Smooth muscle cell (in vitro differentiated cells): ENCODE data around the gene GSDME. TPM values are rescaled to one million over a fixed set of nuclear protein-coding genes. Genes with fewer than 3 reads are reported as not detected.

Source experiments
- DNase-seq: peaks from one replicate; lab custom pipeline; 2025; ENCODE audit not compliant: unreplicated experiment; lab: John Stamatoyannopoulos, UW
- H2AFZ ChIP-seq: fragments of 200-600 bp; sonication (generic); 2 replicates; pipeline ENCODE4 v1.6.0; 2016; ENCODE audit warnings: antibody characterized with exemption, low read depth, mild to moderate bottlenecking
- H3F3A ChIP-seq: fragments of 200-600 bp; sonication (generic); 2 replicates; pipeline ENCODE4 v1.6.0; 2017; ENCODE audit warnings: antibody characterized with exemption, low read depth
- H3K27ac ChIP-seq: fragments of 200-600 bp; sonication (generic); 2 replicates; pipeline ENCODE4 v1.5.1; 2016; ENCODE audit warnings: low read depth, mild to moderate bottlenecking
- H3K27me3 ChIP-seq: fragments of 200-600 bp; sonication (generic); 2 replicates; pipeline ENCODE4 v1.6.1; 2016; ENCODE audit warnings: low read depth, mild to moderate bottlenecking
- H3K36me3 ChIP-seq: fragments of 200-600 bp; sonication (generic); 2 replicates; pipeline ENCODE4 v1.5.1; 2016; ENCODE audit warnings: low read depth
- H3K4me1 ChIP-seq: fragments of 200-600 bp; sonication (generic); 2 replicates; pipeline ENCODE4 v1.5.1; 2016; ENCODE audit warnings: low read depth
- H3K4me2 ChIP-seq: fragments of 200-600 bp; sonication (generic); 2 replicates; pipeline ENCODE4 v1.6.0; 2016; ENCODE audit warnings: mild to moderate bottlenecking
- H3K4me3 ChIP-seq: fragments of 200-600 bp; sonication (generic); 2 replicates; pipeline ENCODE4 v1.5.1; 2016; ENCODE audit warnings: mild to moderate bottlenecking
- H3K79me2 ChIP-seq: fragments of 200-600 bp; sonication (generic); 2 replicates; pipeline ENCODE4 v1.6.0; 2016; ENCODE audit warnings: low read depth, mild to moderate bottlenecking
- H3K9ac ChIP-seq: fragments of 200-600 bp; sonication (generic); 2 replicates; pipeline ENCODE4 v1.6.0; 2016; ENCODE audit warnings: low read depth
- H3K9me3 ChIP-seq: fragments of 200-600 bp; sonication (generic); replicated peaks from 2 replicates; pipeline ENCODE4 v1.5.1; 2016; ENCODE audit warnings: low read depth
- H4K20me1 ChIP-seq: fragments of 200-600 bp; sonication (generic); 2 replicates; pipeline ENCODE4 v1.6.0; 2016; ENCODE audit warnings: low read depth
- WGBS: methylation state at CpG from one replicate; pipeline ENCODE4 v1.1.7; 2016; ENCODE audit warnings: low lambda C conversion rate; 5-methylcytosine and 5-hydroxymethylcytosine counted together
- polyA plus RNA-seq: library from polyadenylated mRNA; unstranded; fragments of >200 nt; fragmentation: Nextera tagmentation; extraction: Ambion mirVana; gene quantifications from 2 replicates; pipeline ENCODE4 v1.2.1, GENCODE V29; 2016
- total RNA-seq: library from RNA; depleted of rRNA; stranded (reverse); fragments of >200 nt; gene quantifications from 2 replicates; pipeline ENCODE4 v1.2.3, GENCODE V29; 2014
- TF ChIP-seq, protein P1 (sequence below): fragments of 200-600 bp; sonication (generic); IDR thresholded peaks from 2 replicates; pipeline ENCODE4 v1.5.1; 2017; ENCODE audit warnings: borderline replicate concordance, mild to moderate bottlenecking, antibody characterized with exemption; ENCODE audit not compliant: insufficient read depth, poor library complexity, severe bottlenecking

GSDME gene
- total and polyA plus RNA-seq, 2 experiments from 2014 or later = 14.8 to 19.6 TPM

DNA sequence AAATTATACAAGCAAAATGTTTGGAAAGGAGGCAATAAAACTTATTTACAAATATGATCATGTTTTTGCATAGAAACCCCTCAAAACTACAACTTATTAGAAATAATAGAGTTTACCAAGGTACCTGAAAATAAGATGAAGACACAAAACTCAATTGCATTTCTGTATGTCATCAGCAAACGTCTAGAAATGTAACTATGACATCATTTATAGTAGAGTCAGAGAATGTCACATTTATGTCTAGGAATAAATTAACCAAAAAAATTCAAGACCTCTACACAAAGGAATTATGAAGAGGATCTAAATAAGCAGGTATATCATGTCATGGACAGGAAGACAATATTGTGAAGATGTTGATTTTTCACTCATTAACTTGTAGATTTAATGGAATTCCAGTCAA is 103.0 kb downstream of the GSDME start:
- Histone ChIP-seq H3K4me3 (no peak overlapping the region), H3F3A (no peaks in the 10 kb centered on the region), H3K4me2 (no peak overlapping the region), H3K4me1 (peaks cover 7% of the 10 kb centered on the region), H3K9me3 (no peaks in the 10 kb centered on the region), H3K79me2 (no peaks in the 10 kb centered on the region), H3K27me3 (no peaks in the 10 kb centered on the region), H2AFZ (no peak overlapping the region), H3K36me3 (no peaks in the 10 kb centered on the region), H4K20me1 (peaks cover 4% of the 10 kb centered on the region), H3K27ac (no peak overlapping the region), H3K9ac (no peak overlapping the region)
- DNase-seq = no peak
- WGBS = 94% methylated on average over 1 of the region's 1 CpG
- TF ChIP-seq, protein P1, sequence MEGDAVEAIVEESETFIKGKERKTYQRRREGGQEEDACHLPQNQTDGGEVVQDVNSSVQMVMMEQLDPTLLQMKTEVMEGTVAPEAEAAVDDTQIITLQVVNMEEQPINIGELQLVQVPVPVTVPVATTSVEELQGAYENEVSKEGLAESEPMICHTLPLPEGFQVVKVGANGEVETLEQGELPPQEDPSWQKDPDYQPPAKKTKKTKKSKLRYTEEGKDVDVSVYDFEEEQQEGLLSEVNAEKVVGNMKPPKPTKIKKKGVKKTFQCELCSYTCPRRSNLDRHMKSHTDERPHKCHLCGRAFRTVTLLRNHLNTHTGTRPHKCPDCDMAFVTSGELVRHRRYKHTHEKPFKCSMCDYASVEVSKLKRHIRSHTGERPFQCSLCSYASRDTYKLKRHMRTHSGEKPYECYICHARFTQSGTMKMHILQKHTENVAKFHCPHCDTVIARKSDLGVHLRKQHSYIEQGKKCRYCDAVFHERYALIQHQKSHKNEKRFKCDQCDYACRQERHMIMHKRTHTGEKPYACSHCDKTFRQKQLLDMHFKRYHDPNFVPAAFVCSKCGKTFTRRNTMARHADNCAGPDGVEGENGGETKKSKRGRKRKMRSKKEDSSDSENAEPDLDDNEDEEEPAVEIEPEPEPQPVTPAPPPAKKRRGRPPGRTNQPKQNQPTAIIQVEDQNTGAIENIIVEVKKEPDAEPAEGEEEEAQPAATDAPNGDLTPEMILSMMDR = no peak

DNA sequence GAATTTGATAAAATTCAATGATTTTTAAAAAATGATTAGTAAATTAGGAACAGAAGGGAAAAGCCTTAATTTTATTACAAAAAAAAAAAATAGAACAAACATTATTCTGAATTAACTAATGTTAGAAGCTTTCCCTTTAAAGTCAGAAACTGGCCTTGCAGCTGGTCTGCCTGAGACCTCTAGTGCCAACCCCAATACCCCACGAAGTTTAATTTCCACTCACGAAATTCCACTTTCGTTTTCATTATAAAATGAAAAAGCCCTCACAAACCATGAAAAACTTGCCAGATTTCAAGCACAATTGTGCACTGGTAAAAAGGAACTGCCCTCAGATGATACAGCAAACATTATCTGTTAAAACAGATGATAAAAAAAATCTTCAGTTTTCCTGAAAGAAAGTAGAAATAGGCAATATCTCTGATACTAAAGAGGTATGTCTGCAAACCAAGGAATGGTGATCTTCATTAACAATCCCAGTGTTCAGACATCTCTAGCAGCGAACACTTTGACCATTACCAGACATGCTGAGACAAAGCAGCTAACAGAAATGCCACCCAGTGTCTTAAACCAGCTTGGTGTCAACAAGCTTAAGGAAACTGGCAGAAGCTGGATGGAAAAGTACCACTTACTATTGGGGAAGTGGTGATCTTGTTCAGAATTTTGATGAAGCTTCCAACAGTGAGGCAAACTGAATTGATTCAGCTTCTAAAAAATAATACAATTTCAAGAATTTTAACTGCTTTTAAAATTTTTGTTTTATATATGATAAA is 103.8 kb downstream of the GSDME start:
- H3K79me2 ChIP-seq = no peaks in the 10 kb centered on the region
- no peak overlapping the region for H2AFZ ChIP-seq
- no peak overlapping the region for H3K9ac ChIP-seq
- TF ChIP-seq, protein P1 = no peak
- DNase-seq = no peak
- no peak overlapping the region for H3K4me2 ChIP-seq
- no peak overlapping the region for H3K27ac ChIP-seq
- peaks cover 4% of the 10 kb centered on the region for H4K20me1 ChIP-seq
- peaks cover 7% of the 10 kb centered on the region for H3K4me1 ChIP-seq
- no peaks in the 10 kb centered on the region for H3K9me3 ChIP-seq
- H3K36me3 ChIP-seq = no peaks in the 10 kb centered on the region
- 87% methylated on average over 4 of the region's 4 CpGs for WGBS
- H3K27me3 ChIP-seq = no peaks in the 10 kb centered on the region
- H3F3A ChIP-seq = no peaks in the 10 kb centered on the region
- no peak overlapping the region for H3K4me3 ChIP-seq

DNA sequence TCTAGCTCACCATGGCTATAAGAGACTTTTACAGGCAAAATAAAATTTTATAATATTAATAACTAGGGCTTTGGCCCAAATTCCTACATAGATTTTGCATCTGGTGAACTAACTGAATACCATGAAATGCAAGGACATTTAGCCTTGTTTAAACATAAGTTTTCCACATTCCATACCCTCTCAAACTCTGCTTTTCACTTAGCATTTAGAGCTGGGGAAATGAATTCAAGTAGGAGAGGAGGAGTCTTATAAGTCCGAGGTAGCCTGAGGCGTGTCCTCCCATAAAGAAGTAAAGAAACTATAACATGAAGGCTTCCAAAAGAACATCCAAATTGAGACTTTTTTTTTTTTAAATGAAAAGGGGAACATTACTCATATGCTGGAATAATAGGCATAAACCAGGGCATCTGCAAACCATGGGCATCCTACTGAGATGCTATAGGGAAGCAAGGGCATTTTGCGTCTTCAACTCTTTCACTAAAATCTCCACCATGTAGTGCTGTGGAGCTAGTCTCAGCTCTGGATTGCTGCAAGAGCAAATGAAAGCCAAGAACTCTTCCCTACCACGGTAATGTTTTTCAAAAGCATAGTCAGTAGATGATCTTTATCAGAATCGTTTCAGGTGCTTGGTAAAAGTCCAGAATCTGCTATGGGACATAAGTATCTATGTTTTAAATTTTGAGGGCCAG is 104.9 kb downstream of the GSDME start:
- DNase-seq = no peak
- 94% methylated on average over 5 of the region's 5 CpGs for WGBS
- Histone ChIP-seq H3K4me3 (no peak overlapping the region), H3K4me1 (peaks cover 7% of the 10 kb centered on the region), H3K4me2 (no peak overlapping the region), H3F3A (no peaks in the 10 kb centered on the region), H3K9me3 (no peaks in the 10 kb centered on the region), H4K20me1 (peaks cover 4% of the 10 kb centered on the region), H3K27ac (no peak overlapping the region), H3K36me3 (no peaks in the 10 kb centered on the region), H3K79me2 (no peaks in the 10 kb centered on the region), H3K27me3 (no peaks in the 10 kb centered on the region), H2AFZ (no peak overlapping the region), H3K9ac (no peak overlapping the region)
- TF ChIP-seq, protein P1 = no peak

Other genes starting within 250 kb of the GSDME start
- gene PALS2, start 184.0 kb downstream of the GSDME start, total RNA-seq = 32.2 and 46.2 TPM in 2 replicates
- 11.1 and 16.4 TPM in 2 replicates for gene PALS2, start 184.0 kb downstream of the GSDME start, polyA plus RNA-seq
- gene OSBPL3, start 222.7 kb upstream of the GSDME start, total RNA-seq = 11.9 and 16.3 TPM in 2 replicates
- gene OSBPL3, start 222.7 kb upstream of the GSDME start, polyA plus RNA-seq = 6.2 and 8.3 TPM in 2 replicates